ENCODE results near the gene MKRN1.
"Not testable (repeated sequence)": the region's sequence is repeated elsewhere in the genome, so short reads cannot be mapped to it uniquely, and the experiment has no call there.

Gene MKRN1

DNA sequence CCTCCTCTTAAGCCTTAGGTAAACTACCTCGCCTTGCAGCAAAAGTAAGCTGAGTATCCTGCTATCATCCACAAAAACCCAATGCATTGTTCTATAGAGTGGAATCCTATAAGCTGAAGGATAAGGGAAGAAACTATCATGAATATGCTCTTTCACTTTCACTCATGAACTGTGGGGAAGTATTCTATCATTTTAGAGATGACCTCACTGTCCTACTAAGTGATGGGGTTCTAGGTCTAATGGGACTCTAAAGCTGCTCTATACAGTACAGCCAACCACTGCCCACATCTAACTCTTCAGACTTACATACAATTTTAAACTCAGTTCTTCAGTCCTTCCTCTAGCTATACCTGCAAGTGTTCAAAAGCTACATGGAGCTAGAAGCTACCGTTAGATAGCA, 16.2 kb downstream of the MKRN1 start:
- no peak for DNase-seq (ENCODE audit: low spot score)
- Mint-ChIP-seq H3K4me1 (ENCODE audit: low read depth) (peaks cover 17% of the 10 kb centered on the region), H3K36me3 (ENCODE audit: low read depth) (peaks cover 41% of the 10 kb centered on the region), H3K27me3 (ENCODE audit: low read depth) (no peaks in the 10 kb centered on the region), H3K27ac (no peak overlapping the region), H3K4me3 (no peak overlapping the region), H3K9me3 (no peaks in the 10 kb centered on the region)

DNA sequence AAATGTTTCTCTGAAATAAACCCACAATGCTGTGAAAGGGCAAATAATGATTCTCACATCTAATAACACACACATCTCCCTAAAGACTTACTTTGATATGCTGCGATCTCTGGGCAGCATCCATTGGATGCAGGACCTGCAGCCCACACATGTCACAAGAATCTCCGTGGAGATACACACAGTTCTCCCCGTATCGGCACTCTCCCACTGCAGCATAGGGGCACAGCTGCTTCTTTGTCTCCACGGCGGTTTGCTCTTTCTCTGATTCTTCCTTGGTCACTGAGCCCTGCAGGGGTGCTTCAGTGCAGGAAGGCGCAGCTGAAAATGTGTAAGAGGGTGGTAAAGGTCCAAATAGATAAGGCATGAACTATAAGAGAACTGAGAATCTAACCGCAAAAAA, 20.4 kb downstream of the MKRN1 start:
- no peak overlapping the region for H3K27ac Mint-ChIP-seq

DNA sequence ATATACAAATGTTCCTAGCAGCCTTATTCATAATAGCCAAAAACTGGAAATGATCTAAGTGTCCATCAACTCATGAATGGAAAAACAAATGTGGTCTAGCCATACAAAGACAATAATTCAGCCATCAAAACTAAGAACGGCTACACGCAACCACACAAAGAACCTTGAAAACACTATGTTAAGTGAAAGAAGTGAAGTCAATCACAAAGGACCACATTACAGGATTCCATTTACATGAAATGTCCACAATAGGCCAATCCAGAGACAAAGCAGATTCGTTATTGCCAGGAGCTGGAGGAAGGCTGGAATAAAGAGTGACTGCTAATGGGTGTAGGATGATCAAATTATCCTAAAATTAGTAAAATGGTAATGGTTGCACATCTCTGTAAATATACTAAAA, 21.1 kb downstream of the MKRN1 start:
- Mint-ChIP-seq H3K36me3 (ENCODE audit: low read depth) (peaks cover 56% of the 10 kb centered on the region), H3K9me3 (no peaks in the 10 kb centered on the region), H3K4me3 (no peak overlapping the region), H3K4me1 (ENCODE audit: low read depth) (peaks cover 46% of the 10 kb centered on the region), H3K27me3 (ENCODE audit: low read depth) (no peaks in the 10 kb centered on the region), H3K27ac (no peak overlapping the region)
- DNase-seq (ENCODE audit: low spot score) = no peak

More for the DNA sequence above, 20.4 kb downstream of the MKRN1 start:
- H3K4me1 Mint-ChIP-seq (ENCODE audit: low read depth) = peaks cover 43% of the 10 kb centered on the region
- no peak for DNase-seq (ENCODE audit: low spot score)
- H3K27me3 Mint-ChIP-seq (ENCODE audit: low read depth) = no peaks in the 10 kb centered on the region
- H3K4me3 Mint-ChIP-seq = no peak overlapping the region
- peaks cover 52% of the 10 kb centered on the region for H3K36me3 Mint-ChIP-seq (ENCODE audit: low read depth)
- no peaks in the 10 kb centered on the region for H3K9me3 Mint-ChIP-seq

DNA sequence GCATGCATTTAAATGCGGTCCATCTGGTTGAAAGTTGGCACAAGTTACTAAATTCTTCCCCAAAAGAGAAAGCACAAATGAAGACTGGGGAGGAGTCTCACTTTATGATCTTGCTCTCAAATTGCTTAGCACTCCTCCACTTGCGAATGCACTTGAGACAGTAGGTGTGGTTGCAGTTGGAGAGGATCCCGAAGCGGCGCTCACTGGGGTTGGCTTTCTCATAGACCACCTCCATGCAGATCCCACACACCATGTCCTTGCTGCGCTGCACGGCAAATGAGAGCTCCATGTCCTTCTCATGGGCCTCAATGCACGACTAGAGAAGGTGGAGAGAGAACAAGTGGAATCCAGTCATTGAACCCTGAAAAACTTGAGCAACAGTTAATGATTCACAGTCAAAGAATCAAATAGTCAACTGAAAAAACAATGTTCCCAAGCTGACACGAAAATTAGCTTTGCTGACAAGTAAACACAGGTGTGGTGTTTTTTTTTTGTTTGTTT, 22.7 kb downstream of the MKRN1 start:
- peaks cover 56% of the 10 kb centered on the region for H3K4me1 Mint-ChIP-seq (ENCODE audit: low read depth)
- H3K27me3 Mint-ChIP-seq (ENCODE audit: low read depth) = no peaks in the 10 kb centered on the region

DNA sequence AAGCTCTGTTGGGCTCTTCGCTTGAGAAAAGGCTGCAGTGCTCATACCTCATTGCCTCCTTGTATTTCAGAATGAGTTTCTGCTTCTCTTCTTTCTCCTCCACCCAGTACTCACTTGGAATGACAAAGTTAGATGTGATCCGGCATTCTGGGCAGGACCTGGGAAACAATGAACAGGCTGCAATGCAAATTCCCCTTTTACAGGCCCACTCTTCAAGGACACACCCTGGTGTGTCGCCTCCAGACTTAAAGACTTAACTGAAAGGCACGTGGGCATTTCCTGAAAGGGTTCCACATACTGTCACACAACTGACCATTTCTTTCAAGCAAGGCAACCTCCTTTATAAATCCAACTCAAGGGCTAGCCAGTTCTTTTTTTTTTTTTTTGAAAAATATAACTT, 23.6 kb downstream of the MKRN1 start:
- Mint-ChIP-seq H3K9me3 (no peaks in the 10 kb centered on the region), H3K36me3 (ENCODE audit: low read depth) (peaks cover 56% of the 10 kb centered on the region), H3K27me3 (ENCODE audit: low read depth) (no peaks in the 10 kb centered on the region), H3K4me3 (no peak overlapping the region), H3K27ac (no peak overlapping the region), H3K4me1 (ENCODE audit: low read depth) (peaks cover 61% of the 10 kb centered on the region)
- no peak for DNase-seq (ENCODE audit: low spot score)

More for the DNA sequence above, 22.7 kb downstream of the MKRN1 start:
- peaks cover 62% of the 10 kb centered on the region for H3K36me3 Mint-ChIP-seq (ENCODE audit: low read depth)
- H3K27ac Mint-ChIP-seq = no peak overlapping the region
- DNase-seq (ENCODE audit: low spot score) = no peak
- H3K4me3 Mint-ChIP-seq = no peak overlapping the region
- H3K9me3 Mint-ChIP-seq = no peaks in the 10 kb centered on the region

DNA sequence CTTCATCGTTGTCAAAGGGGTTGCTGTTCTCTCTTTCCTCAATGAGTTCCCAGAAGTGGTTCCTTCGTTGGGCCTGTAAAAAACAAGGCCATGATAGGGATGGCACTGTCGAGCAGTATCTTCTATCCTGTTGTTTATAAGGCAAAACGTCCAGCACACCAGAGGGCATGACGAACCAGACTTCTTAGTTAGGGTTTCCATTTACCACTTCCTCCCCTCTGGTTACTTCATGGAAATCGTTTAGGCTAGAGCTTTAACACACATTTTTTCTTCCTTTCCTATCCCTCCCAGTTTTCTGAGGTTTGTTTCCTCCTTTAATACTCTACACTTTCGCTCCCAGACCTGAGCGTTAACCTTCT, 24.7 kb downstream of the MKRN1 start:
- peak overlapping the region; percentile 82 for H3K27ac Mint-ChIP-seq
- H3K4me1 Mint-ChIP-seq (ENCODE audit: low read depth) = peaks cover 66% of the 10 kb centered on the region
- DNase-seq (ENCODE audit: low spot score) = no peak
- H3K36me3 Mint-ChIP-seq (ENCODE audit: low read depth) = peaks cover 51% of the 10 kb centered on the region
- H3K9me3 Mint-ChIP-seq = no peaks in the 10 kb centered on the region
- no peaks in the 10 kb centered on the region for H3K27me3 Mint-ChIP-seq (ENCODE audit: low read depth)
- peak overlapping the region; percentile 53 for H3K4me3 Mint-ChIP-seq

DNA sequence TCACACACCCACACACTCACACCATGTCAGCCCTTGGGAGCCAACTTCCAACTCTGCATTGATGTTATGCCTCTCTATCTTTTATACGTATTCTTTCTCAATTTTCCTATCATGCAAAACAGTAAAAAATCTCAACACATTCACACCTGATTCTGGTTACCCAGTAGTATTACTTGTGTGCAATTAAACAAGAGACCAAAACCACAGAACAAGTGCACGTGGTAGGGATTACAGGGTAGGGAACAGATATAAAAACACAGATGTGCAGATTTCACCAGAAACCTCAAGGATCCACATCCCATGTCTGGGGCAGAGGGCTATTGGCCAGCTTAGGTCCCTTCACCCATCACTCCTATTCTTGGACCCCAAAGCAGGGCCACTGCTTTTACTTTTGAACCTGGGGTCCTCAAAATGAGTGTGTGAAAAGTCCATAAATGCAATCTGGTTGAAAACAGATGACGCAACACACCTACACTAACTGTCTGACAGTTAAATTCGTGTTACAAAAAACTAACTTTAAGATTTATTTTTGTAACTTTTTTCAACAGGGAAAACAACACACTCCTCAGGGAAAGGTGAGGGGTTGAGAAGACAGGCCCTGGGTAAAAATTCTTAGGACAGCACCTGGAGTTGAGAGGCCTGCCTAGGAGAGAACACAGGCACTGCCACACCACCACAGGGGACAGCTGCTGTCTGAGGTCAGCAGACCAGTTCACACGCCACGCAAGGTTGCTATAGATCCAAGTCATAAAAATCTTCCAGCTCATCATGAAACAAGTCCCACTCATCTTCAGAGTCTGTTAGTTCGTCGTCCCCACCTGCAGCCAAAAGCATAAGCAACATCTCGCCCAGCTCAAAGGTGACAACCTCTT, 25.3 kb downstream of the MKRN1 start:
- Mint-ChIP-seq H3K4me1 (ENCODE audit: low read depth) (peaks cover 66% of the 10 kb centered on the region), H3K4me3 (peak overlapping the region; percentile 53), H3K36me3 (ENCODE audit: low read depth) (peaks cover 48% of the 10 kb centered on the region), H3K27ac (peak overlapping the region; percentile 82)
- not testable (repeated sequence) for H3K9me3 Mint-ChIP-seq; H3K27me3 Mint-ChIP-seq (ENCODE audit: low read depth)
- peak; percentile 38 for DNase-seq (ENCODE audit: low spot score)

DNA sequence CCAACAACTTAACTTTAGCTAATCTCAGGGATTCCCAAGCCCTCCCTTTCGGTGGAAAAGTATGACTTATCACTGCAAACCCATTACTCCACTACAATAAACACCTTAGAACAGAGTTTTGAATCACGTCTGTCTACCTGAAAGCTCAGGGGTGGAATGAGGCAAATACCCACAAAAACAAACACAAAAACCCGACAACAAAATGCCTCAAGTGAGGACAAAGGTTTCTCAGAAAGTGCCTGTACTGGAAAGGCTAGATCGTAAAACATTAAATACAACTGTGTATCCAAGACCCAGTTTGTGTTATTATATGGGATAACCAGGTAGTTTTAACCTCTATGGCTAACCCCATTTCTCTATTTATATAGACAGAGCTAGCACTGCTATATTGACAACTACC, 26.0 kb downstream of the MKRN1 start:
- H3K36me3 Mint-ChIP-seq (ENCODE audit: low read depth) = peaks cover 43% of the 10 kb centered on the region
- no peak for DNase-seq (ENCODE audit: low spot score)
- no peaks in the 10 kb centered on the region for H3K9me3 Mint-ChIP-seq
- H3K27ac Mint-ChIP-seq = no peak overlapping the region
- no peaks in the 10 kb centered on the region for H3K27me3 Mint-ChIP-seq (ENCODE audit: low read depth)
- H3K4me3 Mint-ChIP-seq = no peak overlapping the region
- H3K4me1 Mint-ChIP-seq (ENCODE audit: low read depth) = peaks cover 65% of the 10 kb centered on the region

DNA sequence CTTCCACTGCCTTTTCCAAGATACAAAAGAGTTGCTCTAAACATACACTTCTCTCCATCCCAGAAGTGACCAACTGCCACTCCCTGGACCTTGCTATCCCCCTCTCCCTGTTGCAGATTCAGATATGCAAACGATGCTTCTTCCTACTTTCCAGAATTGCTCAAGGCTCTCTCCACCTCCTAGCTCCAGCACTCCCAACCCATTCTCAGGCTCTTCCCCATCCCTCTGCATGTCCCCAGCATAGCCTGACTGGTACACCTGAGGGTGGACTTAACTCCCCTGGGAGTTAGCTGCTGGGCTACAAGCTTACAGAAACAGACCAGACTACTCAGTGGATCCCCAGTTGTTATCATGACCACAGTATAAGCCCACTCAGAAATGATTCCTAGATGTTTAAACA, 27.6 kb downstream of the MKRN1 start:
- peaks cover 36% of the 10 kb centered on the region for H3K36me3 Mint-ChIP-seq (ENCODE audit: low read depth)
- peaks cover 71% of the 10 kb centered on the region for H3K4me1 Mint-ChIP-seq (ENCODE audit: low read depth)
- no peak for DNase-seq (ENCODE audit: low spot score)
- H3K4me3 Mint-ChIP-seq = no peak overlapping the region
- no peaks in the 10 kb centered on the region for H3K9me3 Mint-ChIP-seq
- peak overlapping the region; percentile 49 for H3K27ac Mint-ChIP-seq
- H3K27me3 Mint-ChIP-seq (ENCODE audit: low read depth) = no peaks in the 10 kb centered on the region

DNA sequence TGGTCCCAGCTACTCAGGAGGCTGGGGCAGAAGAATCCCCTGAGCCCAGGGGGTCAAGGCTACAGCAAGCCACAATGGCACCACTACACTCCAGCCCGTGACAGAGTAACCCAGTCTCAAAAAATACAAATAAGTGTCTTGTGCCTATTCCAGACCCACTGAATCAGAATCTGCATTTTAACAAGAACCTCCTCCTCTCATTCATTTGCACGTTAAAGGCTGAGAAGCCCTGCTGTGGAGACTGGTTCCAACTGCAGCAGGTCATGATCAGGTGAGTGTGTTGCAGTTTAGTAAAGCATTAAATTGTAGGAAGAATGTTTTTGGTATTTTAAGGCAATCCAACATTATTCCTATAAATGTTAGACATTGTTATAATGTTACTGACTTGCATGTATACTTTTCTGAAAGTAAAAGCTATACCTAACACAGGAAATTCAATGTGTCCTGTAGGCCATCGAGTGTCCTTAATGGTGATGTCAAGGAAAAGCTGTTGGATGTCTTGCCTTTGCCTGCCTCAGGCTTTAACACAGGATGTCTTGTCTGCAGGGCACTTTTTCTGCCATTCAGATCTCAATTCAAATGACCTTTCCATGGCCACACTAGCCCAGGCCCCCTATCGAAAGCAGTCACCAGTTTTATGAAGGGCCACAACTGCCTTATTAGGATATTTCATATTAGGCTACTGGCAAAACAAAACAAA, 30.4 kb downstream of the MKRN1 start:
- Mint-ChIP-seq H3K27me3 (ENCODE audit: low read depth) (no peaks in the 10 kb centered on the region), H3K27ac (no peak overlapping the region), H3K4me3 (no peak overlapping the region), H3K36me3 (ENCODE audit: low read depth) (peaks cover 14% of the 10 kb centered on the region), H3K9me3 (no peaks in the 10 kb centered on the region), H3K4me1 (ENCODE audit: low read depth) (peaks cover 51% of the 10 kb centered on the region)
- no peak for DNase-seq (ENCODE audit: low spot score)

DNA sequence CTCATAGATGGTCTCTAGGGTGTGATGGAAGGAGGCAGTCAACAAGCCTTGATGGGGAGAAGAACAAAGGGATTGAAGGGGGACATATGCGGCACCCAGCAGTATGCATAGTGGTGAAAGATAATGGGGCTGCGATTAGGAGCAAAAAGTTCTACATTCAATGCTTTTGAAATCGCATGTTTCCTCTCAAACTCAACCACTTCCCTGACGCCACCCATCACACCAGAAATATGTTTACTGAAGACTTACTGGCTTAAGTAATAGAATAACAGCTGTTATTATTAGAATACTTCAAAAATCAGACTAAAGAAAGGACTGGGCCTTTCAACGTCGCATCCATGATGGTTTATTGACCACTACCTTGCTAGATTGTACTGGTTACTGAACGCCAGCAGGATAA, 31.5 kb downstream of the MKRN1 start:
- Mint-ChIP-seq H3K27me3 (ENCODE audit: low read depth) (no peaks in the 10 kb centered on the region), H3K4me1 (ENCODE audit: low read depth) (peaks cover 45% of the 10 kb centered on the region), H3K4me3 (no peak overlapping the region), H3K36me3 (ENCODE audit: low read depth) (peaks cover 8% of the 10 kb centered on the region), H3K27ac (peak overlapping the region; percentile 58), H3K9me3 (no peaks in the 10 kb centered on the region)
- DNase-seq (ENCODE audit: low spot score) = no peak

DNA sequence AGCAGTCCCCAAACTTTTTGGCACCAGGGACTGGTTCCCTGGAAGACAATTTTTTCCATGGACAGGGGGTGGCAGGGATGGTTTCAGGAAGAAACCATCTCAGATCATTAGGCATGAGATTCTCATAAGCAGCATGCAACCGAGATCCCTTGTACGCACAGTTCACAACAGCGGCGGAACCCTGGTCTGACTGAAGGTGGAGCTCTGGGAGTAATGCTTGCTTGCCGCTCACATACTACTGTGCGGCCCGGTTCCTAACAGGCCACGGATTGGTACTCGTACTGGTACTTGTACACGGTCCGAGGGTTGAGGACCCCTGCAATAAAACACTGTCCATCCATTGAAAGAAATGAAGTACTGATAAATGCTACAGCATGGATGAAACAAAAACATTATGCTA, 32.8 kb downstream of the MKRN1 start:
- Mint-ChIP-seq H3K4me3 (no peak overlapping the region), H3K36me3 (ENCODE audit: low read depth) (no peaks in the 10 kb centered on the region), H3K27me3 (ENCODE audit: low read depth) (no peaks in the 10 kb centered on the region), H3K27ac (no peak overlapping the region), H3K4me1 (ENCODE audit: low read depth) (peaks cover 37% of the 10 kb centered on the region), H3K9me3 (no peaks in the 10 kb centered on the region)
- DNase-seq (ENCODE audit: low spot score) = no peak

DNA sequence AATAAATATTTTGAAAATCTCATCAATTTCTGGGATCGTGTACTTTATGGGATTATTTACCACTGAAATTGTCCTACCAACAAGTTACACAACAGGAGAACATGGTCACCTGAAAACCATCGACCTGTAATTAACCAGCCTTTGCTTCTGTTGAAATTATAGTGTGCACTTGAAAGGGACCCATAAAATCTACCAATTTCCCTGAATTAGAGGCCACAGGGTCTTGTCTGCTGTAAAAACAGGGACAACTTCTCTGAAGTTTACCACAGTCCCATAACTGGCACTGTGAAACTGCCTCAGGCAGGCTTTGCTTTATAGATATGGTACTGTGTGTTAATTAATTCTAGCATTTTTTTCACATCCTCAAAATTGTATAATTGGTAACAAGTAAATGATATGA, 37.8 kb downstream of the MKRN1 start:
- Mint-ChIP-seq H3K27me3 (ENCODE audit: low read depth) (no peaks in the 10 kb centered on the region), H3K36me3 (ENCODE audit: low read depth) (no peaks in the 10 kb centered on the region), H3K4me1 (ENCODE audit: low read depth) (peaks cover 9% of the 10 kb centered on the region), H3K9me3 (no peaks in the 10 kb centered on the region), H3K27ac (no peak overlapping the region), H3K4me3 (no peak overlapping the region)
- no peak for DNase-seq (ENCODE audit: low spot score)

DNA sequence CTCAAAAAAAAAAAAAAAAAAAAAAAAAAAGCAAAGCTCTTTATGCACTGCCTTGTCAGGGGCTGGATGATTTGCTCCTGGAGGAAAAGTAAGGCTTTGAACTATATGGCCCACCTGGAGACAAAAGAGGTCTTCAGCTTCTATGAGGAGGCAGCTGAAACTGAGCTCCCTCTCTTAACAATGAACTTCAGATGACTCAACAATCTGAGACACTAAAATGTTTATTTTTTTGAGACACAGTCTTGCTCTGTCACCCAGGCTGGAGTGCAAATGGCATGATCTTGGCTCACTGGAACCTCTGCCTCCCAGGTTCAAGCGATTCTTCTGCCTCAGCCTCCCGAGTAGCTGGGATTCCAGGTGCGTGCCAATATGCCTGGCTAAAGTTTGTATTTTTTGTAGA, 38.7 kb downstream of the MKRN1 start:
- peaks cover 9% of the 10 kb centered on the region for H3K4me1 Mint-ChIP-seq (ENCODE audit: low read depth)
- H3K27me3 Mint-ChIP-seq (ENCODE audit: low read depth) = no peaks in the 10 kb centered on the region
- H3K36me3 Mint-ChIP-seq (ENCODE audit: low read depth) = peaks cover 2% of the 10 kb centered on the region
- DNase-seq (ENCODE audit: low spot score) = no peak
- H3K4me3 Mint-ChIP-seq = no peak overlapping the region
- H3K27ac Mint-ChIP-seq = no peak overlapping the region
- no peaks in the 10 kb centered on the region for H3K9me3 Mint-ChIP-seq
